Neuronal stem cell (in vitro differentiated cells): ENCODE data around the gene MAGI1.

ENCODE experiments used
- DNase-seq: peaks from one replicate; pipeline ENCODE4 v3.0.0-alpha.2; 2013; ENCODE audit warnings: low spot score
- H2AFZ ChIP-seq: one replicate; pipeline ENCODE4 v1.6.1; 2013; ENCODE audit warnings: mild to moderate bottlenecking, low read length, inconsistent platforms
- H2AK5ac ChIP-seq: 2 replicates; pipeline ENCODE4 v1.6.1; 2013; ENCODE audit warnings: low read depth, mild to moderate bottlenecking, inconsistent platforms, low read length, moderate library complexity, mixed read lengths
- H2BK120ac ChIP-seq: 2 replicates; pipeline ENCODE4 v1.6.1; 2013; ENCODE audit warnings: low read depth, mild to moderate bottlenecking, inconsistent platforms, low read length, moderate library complexity, mixed read lengths
- H2BK12ac ChIP-seq: one replicate; pipeline ENCODE4 v1.6.1; 2013; ENCODE audit warnings: low read length, inconsistent platforms
- H2BK15ac ChIP-seq: 2 replicates; pipeline ENCODE4 v1.6.1; 2013; ENCODE audit warnings: mild to moderate bottlenecking, low read length, inconsistent platforms, mixed read lengths
- H2BK5ac ChIP-seq: one replicate; pipeline ENCODE4 v1.6.1; 2013; ENCODE audit warnings: inconsistent platforms, mild to moderate bottlenecking, low read length, moderate library complexity
- H3K14ac ChIP-seq: one replicate; pipeline ENCODE4 v1.6.1; 2013; ENCODE audit warnings: low read length, inconsistent platforms
- H3K18ac ChIP-seq: 2 replicates; pipeline ENCODE4 v1.6.1; 2013; ENCODE audit warnings: low read length, inconsistent platforms
- H3K23ac ChIP-seq: 2 replicates; pipeline ENCODE4 v1.6.1; 2013; ENCODE audit warnings: low read depth, mild to moderate bottlenecking, mixed read lengths, low read length, inconsistent platforms; ENCODE audit not compliant: poor library complexity
- H3K27ac ChIP-seq: replicated peaks from 3 replicates; pipeline ENCODE4 v1.5.1; 2013; ENCODE audit warnings: low read length, inconsistent platforms
- H3K27me3 ChIP-seq, 3 experiments: 2 replicates each; pipeline ENCODE4 v1.6.1; 2013; ENCODE audit warnings: low read length in 3 of 3, mild to moderate bottlenecking in 2 of 3, inconsistent platforms in 1 of 3, low read depth in 1 of 3, mixed read lengths in 1 of 3, moderate library complexity in 1 of 3; ENCODE audit not compliant: control insufficient read depth in 3 of 3, insufficient read depth in 3 of 3
- H3K36me3 ChIP-seq, 2 donors: replicated peaks in 1 of 2; 2 replicates each; pipeline ENCODE4 v1.6.1; 2013; ENCODE audit warnings: low read length in 2 of 2; ENCODE audit not compliant: control insufficient read depth in 2 of 2, insufficient read depth in 2 of 2
- H3K4ac ChIP-seq: 2 replicates; pipeline ENCODE4 v1.6.1; 2013; ENCODE audit warnings: inconsistent platforms, mild to moderate bottlenecking, low read length, moderate library complexity
- H3K4me1 ChIP-seq, 2 donors: 1 replicate in 1 of 2; 2 replicates in 1 of 2; pipeline ENCODE4 v1.6.1; 2013; ENCODE audit warnings: low read length in 2 of 2, low read depth in 1 of 2; ENCODE audit not compliant: control insufficient read depth in 2 of 2, insufficient read depth in 1 of 2
- H3K4me2 ChIP-seq: one replicate; pipeline ENCODE4 v1.6.1; 2013; ENCODE audit warnings: mild to moderate bottlenecking, low read length, inconsistent platforms; ENCODE audit not compliant: insufficient read depth, poor library complexity, severe bottlenecking
- H3K4me3 ChIP-seq, 2 donors: 2 replicates each; pipeline ENCODE4 v1.5.1; 2013; ENCODE audit warnings: low read length in 2 of 2, mild to moderate bottlenecking in 2 of 2, inconsistent platforms in 1 of 2, moderate library complexity in 1 of 2
- H3K79me1 ChIP-seq: one replicate; pipeline ENCODE4 v1.6.1; 2013; ENCODE audit warnings: low read depth, mild to moderate bottlenecking, inconsistent platforms, low read length, moderate library complexity
- H3K9ac ChIP-seq: one replicate; pipeline ENCODE4 v1.6.1; 2013; ENCODE audit warnings: mild to moderate bottlenecking, low read depth, low read length, inconsistent platforms; ENCODE audit not compliant: poor library complexity
- H3K9me3 ChIP-seq, 2 donors: replicated peaks in 1 of 2; 2 replicates each; pipeline versions ENCODE3 to v1.6.1; 2013; ENCODE audit warnings: low read length in 2 of 2, mild to moderate bottlenecking in 2 of 2, inconsistent platforms in 1 of 2, low read depth in 1 of 2, mixed read lengths in 1 of 2, moderate library complexity in 1 of 2; ENCODE audit not compliant: control insufficient read depth in 2 of 2, insufficient read depth in 1 of 2
- H4K8ac ChIP-seq: one replicate; pipeline ENCODE4 v1.6.1; 2013; ENCODE audit warnings: low read depth, mild to moderate bottlenecking, inconsistent platforms, low read length, moderate library complexity
- H4K91ac ChIP-seq: one replicate; pipeline ENCODE4 v1.6.1; 2013; ENCODE audit warnings: low read length, low read depth, mild to moderate bottlenecking, inconsistent platforms; ENCODE audit not compliant: poor library complexity
- WGBS, 2 donors: extraction: QIAGEN DNeasy Blood & Tissue Kit; methylation state at CpG; one replicate each; pipeline ENCODE4 v1.1.7; 2013; ENCODE audit warnings: missing lambda C conversion rate in 2 of 2, mixed read lengths in 1 of 2; ENCODE audit not compliant: insufficient read length in 2 of 2, insufficient replicate concordance in 1 of 2; ENCODE audit errors: extremely low coverage in 2 of 2; 5-methylcytosine and 5-hydroxymethylcytosine counted together

The MAGI1 gene

DNA sequence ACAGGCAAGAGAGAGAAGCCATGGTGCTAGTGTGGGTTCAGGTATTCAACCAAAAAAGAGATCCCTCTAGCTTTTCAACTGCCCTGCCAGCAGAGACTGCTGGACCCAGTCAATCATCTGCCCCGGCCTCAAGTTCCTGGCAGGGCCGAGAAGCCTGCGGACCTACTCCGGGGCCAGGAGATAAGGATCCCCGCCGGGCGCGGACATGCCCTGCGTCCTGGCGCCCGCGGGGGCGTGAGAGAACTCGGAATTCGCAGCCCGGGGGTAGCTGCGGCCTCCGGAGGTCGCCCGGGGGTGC is 821 bp upstream of the MAGI1 start:
- Histone ChIP-seq H3K4me1 (peaks cover 14 to 22% of the 10 kb centered on the region in 2 donors), H4K91ac (no peak overlapping the region), H3K4me3 (peak overlapping the region; percentile 74 to 81), H2BK12ac (no peak overlapping the region), H2BK5ac (peak overlapping the region; percentile 91), H3K27me3 (no peaks in the 10 kb centered on the region), H4K8ac (no peak overlapping the region), H3K9ac (peak overlapping the region; percentile 51), H2BK15ac (peak overlapping the region; percentile 2), H3K4me2 (peak overlapping the region; percentile 59), H2AK5ac (peak overlapping the region; percentile 14), H2AFZ (peak overlapping the region; percentile 97), H2BK120ac (peak overlapping the region; percentile 68), H3K9me3 (no peaks in the 10 kb centered on the region), H3K4ac (no peak overlapping the region), H3K36me3 (no peaks in the 10 kb centered on the region), H3K27ac (peak overlapping the region; percentile 85), H3K79me1 (peaks cover 8% of the 10 kb centered on the region), H3K14ac (no peak overlapping the region), H3K18ac (peak overlapping the region; percentile 95), H3K23ac (no peak overlapping the region)
- no CpG with 5 or more reads among the region's 20 CpGs for WGBS, 2 donors
- no peak for DNase-seq

DNA sequence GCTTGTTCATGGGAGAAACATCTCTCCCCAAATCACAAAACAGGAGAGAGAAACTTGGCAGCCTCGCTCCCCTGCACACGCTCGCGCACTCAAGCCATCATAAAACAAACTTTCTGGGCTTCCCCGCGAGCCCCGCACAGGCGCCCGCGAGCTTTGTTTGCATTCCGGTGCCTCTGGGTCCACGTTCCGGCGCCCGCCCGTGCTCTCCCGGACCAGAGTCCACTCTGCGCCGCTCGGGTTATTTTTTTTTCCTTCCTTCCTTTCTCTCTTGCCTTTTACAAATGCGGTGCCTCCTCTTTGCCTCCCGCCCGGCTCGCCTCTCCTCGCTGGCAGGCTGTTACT is 363 bp downstream of the MAGI1 start:
- no peak overlapping the region for H2BK12ac ChIP-seq
- peak overlapping the region; percentile 94 for H3K18ac ChIP-seq
- peaks cover 14 to 22% of the 10 kb centered on the region in 2 donors for H3K4me1 ChIP-seq
- H2BK5ac ChIP-seq = peak overlapping the region; percentile 83
- no peaks in the 10 kb centered on the region for H3K36me3 ChIP-seq
- no peak for DNase-seq
- H2AFZ ChIP-seq = peak overlapping the region; percentile 96
- H4K8ac ChIP-seq = no peak overlapping the region
- H2AK5ac ChIP-seq = peak overlapping the region; percentile 82
- peak overlapping the region; percentile 76 for H3K14ac ChIP-seq
- peaks cover 8% of the 10 kb centered on the region for H3K79me1 ChIP-seq
- no peak overlapping the region for H4K91ac ChIP-seq
- no peaks in the 10 kb centered on the region for H3K9me3 ChIP-seq
- WGBS, 2 donors = no CpG with 5 or more reads among the region's 25 CpGs
- H3K4ac ChIP-seq = no peak overlapping the region
- peak overlapping the region; percentile 87 for H3K9ac ChIP-seq
- H2BK15ac ChIP-seq = peak overlapping the region; percentile 97
- peak overlapping the region; percentile 99 for H3K4me2 ChIP-seq
- H3K23ac ChIP-seq = peak overlapping the region; percentile 77
- H3K27me3 ChIP-seq = no peaks in the 10 kb centered on the region
- peak overlapping the region; percentile 72 for H3K27ac ChIP-seq
- H2BK120ac ChIP-seq = peak overlapping the region; percentile 47
- peak overlapping the region; percentile 74 to 89 for H3K4me3 ChIP-seq

DNA sequence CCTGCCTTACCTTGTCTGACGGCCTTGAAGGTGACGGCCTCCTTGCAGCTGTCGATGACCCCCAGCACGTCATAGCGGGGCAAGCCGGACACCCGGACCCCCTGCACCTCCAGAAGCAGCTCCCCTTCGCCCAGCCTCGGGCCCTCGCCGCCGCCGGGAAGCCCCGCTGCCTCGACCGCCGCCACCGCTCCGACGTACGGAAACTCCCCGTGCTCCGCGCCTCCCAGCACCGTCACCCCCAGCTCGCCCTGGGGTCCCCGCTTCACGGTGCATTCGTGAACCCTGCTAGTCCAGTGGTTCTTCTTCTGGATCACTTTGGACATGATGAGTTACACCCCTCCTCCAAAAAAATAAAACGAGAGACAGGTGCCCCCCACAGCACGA is 740 bp downstream of the MAGI1 start:
- H2BK120ac ChIP-seq = peak overlapping the region; percentile 47
- H3K9me3 ChIP-seq = no peaks in the 10 kb centered on the region
- H2BK5ac ChIP-seq = peak overlapping the region; percentile 83
- H3K4me2 ChIP-seq = peak overlapping the region; percentile 99
- no CpG with 5 or more reads among the region's 31 CpGs for WGBS, 2 donors
- DNase-seq = no peak
- peak overlapping the region; percentile 97 for H2BK15ac ChIP-seq
- H4K91ac ChIP-seq = no peak overlapping the region
- H2AK5ac ChIP-seq = peak overlapping the region; percentile 82
- H2BK12ac ChIP-seq = no peak overlapping the region
- H3K27me3 ChIP-seq = no peaks in the 10 kb centered on the region
- H3K27ac ChIP-seq = peak overlapping the region; percentile 72
- peak overlapping the region; percentile 96 for H2AFZ ChIP-seq
- no peaks in the 10 kb centered on the region for H3K36me3 ChIP-seq
- H3K9ac ChIP-seq = peak overlapping the region; percentile 95
- H3K79me1 ChIP-seq = peaks cover 8% of the 10 kb centered on the region
- H3K4ac ChIP-seq = no peak overlapping the region
- peaks cover 14 to 22% of the 10 kb centered on the region in 2 donors for H3K4me1 ChIP-seq
- no peak overlapping the region for H4K8ac ChIP-seq
- peak overlapping the region; percentile 76 for H3K14ac ChIP-seq
- peak overlapping the region; percentile 77 for H3K23ac ChIP-seq
- peak overlapping the region; percentile 74 to 89 for H3K4me3 ChIP-seq
- H3K18ac ChIP-seq = peak overlapping the region; percentile 94

DNA sequence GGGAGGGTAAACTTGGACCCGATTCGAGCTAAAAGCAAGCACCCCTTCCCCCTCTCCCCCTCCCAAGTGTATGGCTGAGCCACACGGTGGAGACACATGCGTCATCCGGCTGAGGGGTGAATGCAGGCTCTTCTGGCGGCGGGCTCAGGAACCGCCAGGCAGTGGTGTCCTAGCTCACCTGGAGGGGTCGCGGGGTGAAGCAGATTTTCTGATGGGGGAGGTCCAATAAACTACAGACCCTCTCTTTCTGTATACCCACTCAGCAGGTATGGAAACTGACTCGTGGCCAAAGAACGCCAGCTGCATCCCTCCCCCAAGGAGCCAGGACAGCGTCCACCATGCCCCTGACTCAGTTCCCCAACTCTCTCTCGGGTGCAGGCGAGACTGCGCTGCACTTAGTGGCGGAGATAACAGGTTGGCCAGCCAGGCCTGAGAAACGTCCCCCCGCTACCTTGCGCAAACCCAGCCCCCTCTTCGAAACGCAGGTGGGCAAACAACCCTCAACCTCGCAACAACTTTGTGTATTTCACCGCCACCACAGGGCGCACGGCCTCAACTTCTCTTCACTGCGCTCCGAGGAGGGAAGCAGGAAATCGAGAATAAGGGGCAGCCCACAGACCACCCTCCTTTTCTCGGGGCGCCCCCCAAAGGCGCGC is 1.3 kb downstream of the MAGI1 start:
- Histone ChIP-seq H3K27ac (no peak overlapping the region), H3K4me3 (peak overlapping the region; percentile 74 to 89), H3K27me3 (no peaks in the 10 kb centered on the region), H3K9ac (peak overlapping the region; percentile 95), H3K14ac (peak overlapping the region; percentile 23), H3K9me3 (no peaks in the 10 kb centered on the region), H2BK120ac (peak overlapping the region; percentile 47), H3K4me2 (peak overlapping the region; percentile 99), H2BK15ac (peak overlapping the region; percentile 97), H4K8ac (no peak overlapping the region), H4K91ac (no peak overlapping the region), H2AK5ac (peak overlapping the region; percentile 82), H3K36me3 (no peaks in the 10 kb centered on the region), H2BK5ac (peak overlapping the region; percentile 83), H3K79me1 (peaks cover 8% of the 10 kb centered on the region), H3K4ac (no peak overlapping the region), H2AFZ (peak overlapping the region; percentile 96), H3K18ac (peak overlapping the region; percentile 94), H2BK12ac (no peak overlapping the region), H3K23ac (peak overlapping the region; percentile 77), H3K4me1 (peaks cover 14 to 22% of the 10 kb centered on the region in 2 donors)
- no CpG with 5 or more reads among the region's 33 CpGs for WGBS, 2 donors
- no peak for DNase-seq
